PC-9 (cell line): Measurements from ENCODE around the gene XIRP1.

Experiments
- EZH2 ChIP-seq: fragments of 200-600 bp; sonication (generic); IDR thresholded peaks from 2 replicates; pipeline ENCODE4 v1.8.0; 2017; ENCODE audit warnings: antibody characterized with exemption, low read depth
- TF ChIP-seq, protein P1 (sequence below): fragments of 200-600 bp; sonication (generic); conservative IDR thresholded peaks from 2 replicates; pipeline ENCODE4 v1.6.1; 2017; ENCODE audit warnings: mixed run types, antibody characterized with exemption, mild to moderate bottlenecking, moderate library complexity

DNA sequence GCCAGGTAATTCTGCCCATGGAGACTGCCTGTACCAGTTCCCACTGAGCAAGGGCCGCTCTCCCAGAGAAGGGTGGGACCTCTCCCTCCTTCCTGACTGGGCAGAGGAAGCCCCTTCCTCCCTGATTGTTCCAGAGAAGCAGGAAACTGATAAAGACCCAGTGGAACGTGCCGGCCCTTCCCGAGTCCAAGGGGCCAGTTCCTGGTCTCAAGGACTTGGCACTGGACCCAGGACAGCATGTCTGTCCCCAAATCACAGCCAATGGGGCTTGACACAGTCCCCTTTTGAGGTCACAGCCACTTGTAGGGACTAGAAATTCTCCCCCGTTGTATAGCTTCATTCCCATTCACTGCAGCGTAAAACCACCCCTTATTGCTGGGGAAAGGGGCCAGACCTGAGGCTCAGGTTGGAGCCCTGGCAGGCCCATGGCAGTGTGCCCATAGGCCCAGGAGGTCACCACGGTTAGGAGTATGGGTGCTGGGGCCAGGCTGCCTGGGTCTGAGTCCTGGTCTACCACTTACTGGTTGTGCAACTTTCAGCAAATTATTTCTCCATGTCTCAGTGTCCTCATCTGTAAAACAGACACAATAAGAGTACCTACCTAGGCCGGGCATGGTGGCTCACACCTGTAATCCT lies 57.1 kb downstream of the XIRP1 start:
- TF ChIP-seq, protein P1, sequence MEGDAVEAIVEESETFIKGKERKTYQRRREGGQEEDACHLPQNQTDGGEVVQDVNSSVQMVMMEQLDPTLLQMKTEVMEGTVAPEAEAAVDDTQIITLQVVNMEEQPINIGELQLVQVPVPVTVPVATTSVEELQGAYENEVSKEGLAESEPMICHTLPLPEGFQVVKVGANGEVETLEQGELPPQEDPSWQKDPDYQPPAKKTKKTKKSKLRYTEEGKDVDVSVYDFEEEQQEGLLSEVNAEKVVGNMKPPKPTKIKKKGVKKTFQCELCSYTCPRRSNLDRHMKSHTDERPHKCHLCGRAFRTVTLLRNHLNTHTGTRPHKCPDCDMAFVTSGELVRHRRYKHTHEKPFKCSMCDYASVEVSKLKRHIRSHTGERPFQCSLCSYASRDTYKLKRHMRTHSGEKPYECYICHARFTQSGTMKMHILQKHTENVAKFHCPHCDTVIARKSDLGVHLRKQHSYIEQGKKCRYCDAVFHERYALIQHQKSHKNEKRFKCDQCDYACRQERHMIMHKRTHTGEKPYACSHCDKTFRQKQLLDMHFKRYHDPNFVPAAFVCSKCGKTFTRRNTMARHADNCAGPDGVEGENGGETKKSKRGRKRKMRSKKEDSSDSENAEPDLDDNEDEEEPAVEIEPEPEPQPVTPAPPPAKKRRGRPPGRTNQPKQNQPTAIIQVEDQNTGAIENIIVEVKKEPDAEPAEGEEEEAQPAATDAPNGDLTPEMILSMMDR, result no peak
- no peak for TF ChIP-seq EZH2
